ENCODE data around the gene GOLGA8A. TPM values are rescaled to one million over a fixed set of nuclear protein-coding genes. Genes with fewer than 3 reads are reported as not detected.
"Not testable (repeated sequence)": the region's sequence is repeated elsewhere in the genome, so short reads cannot be mapped to it uniquely, and the experiment has no call there.

Gene GOLGA8A
- total RNA-seq, 2 donors from 2014 or later: 17.8 to 43.0 TPM

DNA sequence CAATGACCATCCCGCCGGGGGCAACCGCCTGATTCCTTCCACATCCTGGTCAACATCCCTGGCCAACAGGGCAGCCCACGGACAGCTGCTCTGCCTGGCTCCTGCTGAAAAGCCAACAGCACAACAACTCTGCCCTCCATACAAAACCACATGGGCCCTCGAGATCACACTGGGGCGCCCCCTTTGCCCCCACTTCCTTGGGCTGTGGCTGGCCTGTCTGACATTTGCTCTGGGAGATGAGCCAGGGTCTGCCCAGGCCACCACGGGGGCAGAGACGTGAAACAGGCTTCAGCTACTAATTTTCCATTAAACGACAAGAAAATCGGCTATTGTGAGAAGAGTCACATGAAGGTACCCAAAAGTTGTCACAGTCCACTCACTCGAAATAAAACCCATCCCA is 16.7 kb downstream of the GOLGA8A start:
- intact Hi-C loops (cut with DNase I, micrococcal nuclease); DNase-seq; ATAC-seq: not testable (repeated sequence)

- DNase-seq; intact Hi-C loops (cut with DNase I, micrococcal nuclease); ATAC-seq: not testable (repeated sequence)
Measured at GRCh38 chr15:34418435-34418834, 19.2 kb downstream of the GOLGA8A start.

DNA sequence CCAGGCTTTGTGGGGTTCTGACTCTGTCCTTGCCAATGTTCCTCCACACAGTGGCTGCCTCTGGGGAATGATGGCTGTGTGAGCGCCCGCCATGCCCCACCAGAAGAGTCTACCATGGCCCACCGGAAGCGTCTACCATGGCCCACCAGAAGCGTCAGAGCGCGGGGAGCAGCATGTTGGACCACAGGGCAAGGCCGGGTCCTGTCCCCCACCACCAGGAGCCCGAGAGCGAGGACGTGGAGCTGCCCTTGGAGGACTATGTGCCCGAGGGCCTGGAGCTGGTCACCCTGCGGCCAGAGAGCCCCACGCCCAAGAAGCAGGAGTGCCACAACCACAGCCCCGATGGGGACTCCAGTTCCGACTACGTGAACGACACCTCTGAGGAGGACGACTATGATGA is 28.1 kb downstream of the GOLGA8A start:
- intact Hi-C loops (cut with DNase I, micrococcal nuclease); ATAC-seq; DNase-seq: not testable (repeated sequence)

DNA sequence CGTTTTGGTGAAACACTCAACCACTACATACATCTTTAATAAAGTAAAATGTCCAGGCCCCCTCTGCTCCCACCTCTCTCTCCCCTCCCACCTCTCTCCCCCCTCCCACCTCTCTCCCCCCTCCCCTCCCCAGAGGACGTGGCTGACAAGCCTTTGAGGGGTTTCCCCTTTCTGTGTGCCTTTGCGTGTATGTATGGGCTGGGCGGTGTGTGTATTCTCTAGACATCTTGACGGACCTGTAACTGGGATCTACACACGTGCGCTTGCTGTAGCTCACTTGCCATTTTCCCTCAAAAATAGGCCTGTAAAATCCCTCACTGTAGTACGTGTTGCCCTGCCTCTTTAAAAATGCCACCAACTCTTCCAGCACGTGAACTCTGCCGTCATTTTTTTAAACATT is 28.6 kb downstream of the GOLGA8A start:
- DNase-seq; ATAC-seq; intact Hi-C loops (cut with DNase I, micrococcal nuclease): not testable (repeated sequence)

DNA sequence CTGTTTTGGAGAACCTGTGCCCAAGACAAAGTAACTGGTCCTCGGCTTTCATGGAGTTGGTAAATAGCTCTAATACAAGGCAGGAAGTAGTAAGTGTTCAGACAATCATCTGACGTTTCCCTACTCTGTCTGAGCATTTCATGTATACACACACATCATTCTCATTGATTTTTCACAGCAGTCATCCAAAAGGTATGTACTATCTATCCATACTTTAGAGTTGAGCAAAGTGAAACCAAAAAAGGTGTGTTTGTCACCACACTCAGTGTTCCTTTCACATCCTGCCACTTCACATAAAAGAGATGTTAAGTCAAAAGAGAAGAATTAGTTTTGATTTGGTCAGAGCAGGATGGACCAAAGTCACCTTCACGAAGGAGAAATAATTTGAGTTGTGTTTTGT is 33.7 kb downstream of the GOLGA8A start:
- DNase-seq; intact Hi-C loops (cut with DNase I, micrococcal nuclease); ATAC-seq: not testable (repeated sequence)

- intact Hi-C loops (cut with DNase I, micrococcal nuclease); ATAC-seq; DNase-seq: not testable (repeated sequence)
Measured at GRCh38 chr15:34403160-34403598, 34.4 kb downstream of the GOLGA8A start.

- DNase-seq; ATAC-seq; intact Hi-C loops (cut with DNase I, micrococcal nuclease): not testable (repeated sequence)
Measured at GRCh38 chr15:34397637-34398259, 39.9 kb downstream of the GOLGA8A start.

GRCh38 chr15:34392981-34393380 is 44.6 kb downstream of the GOLGA8A start:
- DNase-seq; ATAC-seq; intact Hi-C loops (cut with DNase I, micrococcal nuclease): not testable (repeated sequence)

DNA sequence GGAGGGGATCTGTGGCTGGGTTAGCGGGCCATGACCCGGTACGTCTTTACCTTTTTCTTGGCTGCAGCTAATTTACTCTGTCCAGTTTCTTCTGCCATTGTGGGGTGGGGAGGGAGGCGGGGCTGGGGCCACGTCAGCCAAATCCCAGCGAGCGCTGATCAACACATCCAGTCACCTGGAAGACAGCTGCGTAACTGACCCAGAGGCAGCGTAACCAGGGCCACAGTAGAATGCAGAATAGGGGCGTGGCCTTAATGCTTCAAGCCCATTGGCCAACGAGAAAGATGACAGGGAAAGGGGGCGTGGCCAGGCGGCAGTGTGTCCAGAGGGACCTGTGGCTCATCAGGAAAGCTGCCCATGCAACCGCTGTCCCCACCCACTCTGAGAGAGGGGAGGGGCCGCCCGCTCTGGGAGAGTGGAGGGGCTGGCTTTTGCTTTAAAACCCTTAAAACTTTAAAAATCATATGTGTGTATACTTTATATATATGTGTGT is 48.0 kb downstream of the GOLGA8A start:
- DNase-seq; intact Hi-C loops (cut with DNase I, micrococcal nuclease); ATAC-seq: not testable (repeated sequence)

Other genes starting within 250 kb of the GOLGA8A start
- 10 to 100 TPM; 33.7 to 41.4 TPM for gene KATNBL1, start 227.7 kb downstream of the GOLGA8A start, total RNA-seq
- gene EMC4, start 212.8 kb downstream of the GOLGA8A start, total RNA-seq: 10 to 100 TPM; 67.0 to 74.7 TPM
- 10 to 100 TPM; 13.9 to 19.2 TPM for gene SLC12A6, start 100.0 kb downstream of the GOLGA8A start, total RNA-seq
- 100 to 1,000 TPM; 139 to 142 TPM for gene NOP10, start 94.7 kb downstream of the GOLGA8A start, total RNA-seq
- not detected for gene NUTM1, start 94.5 kb downstream of the GOLGA8A start, total RNA-seq
- 100 to 1,000 TPM; 215 to 225 TPM for gene LPCAT4, start 70.6 kb downstream of the GOLGA8A start, total RNA-seq
- 10 to 100 TPM; 24.3 to 38.7 TPM for gene GOLGA8B, start 145.8 kb upstream of the GOLGA8A start, total RNA-seq